Activated CD4-positive, CD25-positive, alpha-beta regulatory T cell treated with anti-CD3 and anti-CD28 coated beads, Interleukin-2, amount 50 U/mL, for 16 hours (primary cell): Measurements from ENCODE around the gene SESN3.
"Not testable (repeated sequence)": the region's sequence is repeated elsewhere in the genome, so short reads cannot be mapped to it uniquely, and the experiment has no call there.

Experiments
- DNase-seq: peaks from one replicate; pipeline ENCODE4 v3.0.0-alpha.2; 2020; ENCODE audit warnings: low read depth, low spot score

The SESN3 gene

DNA sequence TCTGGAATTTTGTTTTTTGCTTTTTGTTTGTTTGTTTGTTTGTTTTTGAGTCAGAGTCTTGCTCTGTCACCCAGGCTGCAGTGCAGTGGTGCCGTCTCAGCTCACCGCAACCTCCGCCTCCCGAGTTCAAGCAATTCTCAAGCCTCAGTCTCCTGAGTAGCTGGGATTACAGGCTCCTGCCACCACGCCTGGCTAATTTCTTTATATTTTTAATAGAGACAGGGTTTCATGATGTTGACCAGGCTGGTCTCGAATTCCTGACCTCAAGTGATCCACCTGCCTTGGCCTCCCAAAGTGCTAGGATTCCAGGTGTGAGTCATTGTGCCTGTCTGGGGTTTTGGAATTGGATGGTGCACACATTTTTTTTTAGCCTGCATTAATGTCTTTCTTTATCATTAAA lies 20.9 kb upstream of the SESN3 start:
- not testable (repeated sequence) for DNase-seq

DNA sequence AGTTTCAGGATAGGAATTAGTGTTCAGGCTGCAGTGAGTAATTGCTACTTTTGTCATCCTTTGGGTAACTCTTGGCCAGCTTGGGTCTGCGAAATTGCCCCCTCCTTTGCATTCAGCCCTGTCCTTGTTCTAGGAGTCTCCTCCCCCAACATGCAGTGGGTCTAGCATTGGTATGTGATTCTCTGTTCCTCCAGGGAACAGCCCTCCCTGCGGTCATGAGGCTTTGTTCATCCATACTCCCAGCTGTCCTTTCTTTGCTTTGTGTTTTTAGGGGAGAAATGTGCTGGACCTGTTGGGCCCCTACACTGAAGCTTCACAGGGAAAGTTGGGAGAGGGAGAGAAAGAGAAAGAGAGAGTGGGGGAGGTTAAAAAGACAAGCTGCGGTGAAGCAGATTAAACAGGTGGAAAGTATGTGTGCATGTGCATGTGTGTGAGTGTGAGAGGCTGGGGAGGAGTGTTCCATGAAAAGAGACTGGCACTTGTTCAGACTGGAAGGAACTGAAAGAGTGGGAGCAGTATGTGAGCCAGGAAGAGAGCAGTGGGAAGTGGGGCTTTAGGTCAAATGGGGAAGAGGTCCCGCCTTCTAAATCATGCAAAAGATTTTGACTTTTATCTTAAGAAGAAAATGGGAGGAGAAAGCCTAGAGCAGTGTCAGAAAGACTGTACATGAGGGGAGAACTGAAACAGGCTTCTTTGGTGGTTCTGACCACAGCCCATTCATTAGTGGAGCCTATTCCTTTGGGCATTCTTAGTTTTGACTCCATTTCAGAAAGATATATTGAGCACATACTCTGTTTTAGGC lies 17.9 kb upstream of the SESN3 start:
- DNase-seq, result no peak

DNA sequence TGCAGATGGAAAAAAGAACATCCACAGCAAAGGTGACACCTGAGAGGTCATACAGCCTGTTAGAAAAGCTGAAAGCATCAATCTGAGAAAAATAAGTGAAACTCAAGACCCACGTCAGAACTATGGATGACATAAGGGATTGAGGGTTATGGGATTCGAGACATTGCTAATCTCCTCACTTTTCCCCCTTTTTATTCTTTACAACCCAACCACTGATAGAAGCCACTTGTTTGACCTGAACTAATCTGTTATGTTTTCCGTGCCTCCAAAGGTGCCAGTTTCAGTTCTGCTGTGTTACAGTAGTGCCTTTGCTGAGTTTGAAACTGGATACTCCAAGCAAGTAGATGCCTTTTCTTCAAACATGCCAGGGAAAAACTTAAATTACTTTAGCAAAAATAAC lies 16.9 kb upstream of the SESN3 start:
- DNase-seq, result no peak

DNA sequence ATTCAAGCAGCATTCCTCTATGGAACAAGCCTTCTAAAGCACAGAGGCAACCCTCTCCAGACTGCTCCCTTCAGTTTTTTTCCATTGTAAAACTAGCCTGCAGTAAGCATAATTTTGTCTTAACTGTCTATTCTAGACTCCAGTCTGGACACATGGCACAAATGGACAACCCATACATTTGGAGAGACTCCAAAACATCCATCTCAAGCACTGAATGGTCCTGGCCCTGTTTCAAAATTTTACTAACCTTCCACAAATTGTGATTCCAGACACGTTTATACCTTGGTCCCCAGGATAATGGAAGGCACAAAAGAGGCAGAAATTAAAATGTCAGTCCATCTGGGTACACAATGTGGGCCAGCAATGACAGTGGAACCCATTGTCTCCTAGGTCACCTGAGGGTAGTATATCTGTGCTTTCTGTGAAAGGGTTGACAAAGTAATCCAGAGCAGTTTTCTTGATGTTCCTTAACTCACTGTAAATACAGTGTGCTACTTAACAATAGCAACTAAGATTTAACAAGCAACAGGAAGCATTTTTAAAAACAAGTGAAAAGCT lies 16.2 kb upstream of the SESN3 start:
- DNase-seq, result no peak

DNA sequence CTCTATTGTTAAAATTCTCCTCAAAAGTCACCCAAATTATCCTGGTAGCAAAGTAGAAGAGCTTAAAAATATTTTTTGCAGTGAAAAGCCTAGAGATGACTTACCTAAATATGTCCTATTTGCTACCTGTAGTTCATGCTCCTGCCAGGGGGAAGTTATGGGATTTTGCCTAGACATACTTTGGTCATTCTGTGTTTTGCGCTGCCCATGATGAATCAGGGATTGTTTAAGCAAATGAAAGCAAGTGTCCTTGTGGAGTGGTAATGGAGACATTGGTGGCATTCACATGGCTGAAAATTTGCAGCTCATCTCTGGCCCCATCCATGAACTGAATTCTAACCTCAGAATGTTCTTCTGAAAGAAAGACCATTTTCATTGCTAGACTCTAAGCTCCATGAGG lies 14.6 kb upstream of the SESN3 start:
- DNase-seq, result no peak

DNA sequence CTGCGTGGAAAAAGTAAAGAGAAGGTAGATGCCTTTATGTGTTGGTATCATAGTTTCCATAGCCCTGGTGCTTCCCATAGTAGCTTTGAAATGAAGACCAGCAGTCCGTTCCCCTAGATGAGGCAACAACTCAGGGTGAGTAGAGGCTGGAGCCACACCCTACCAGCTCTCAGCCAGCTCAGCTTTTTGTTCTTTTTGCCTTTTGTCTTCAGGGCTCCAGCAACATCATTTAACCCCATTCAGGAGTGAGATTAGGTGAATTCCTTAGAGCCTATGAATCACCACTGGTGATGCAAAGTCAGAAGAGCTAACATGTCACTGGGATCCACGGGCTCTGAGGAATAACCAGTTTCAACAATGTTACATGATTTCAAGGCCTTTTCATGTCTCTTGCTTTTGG lies 14.0 kb upstream of the SESN3 start:
- no peak for DNase-seq

DNA sequence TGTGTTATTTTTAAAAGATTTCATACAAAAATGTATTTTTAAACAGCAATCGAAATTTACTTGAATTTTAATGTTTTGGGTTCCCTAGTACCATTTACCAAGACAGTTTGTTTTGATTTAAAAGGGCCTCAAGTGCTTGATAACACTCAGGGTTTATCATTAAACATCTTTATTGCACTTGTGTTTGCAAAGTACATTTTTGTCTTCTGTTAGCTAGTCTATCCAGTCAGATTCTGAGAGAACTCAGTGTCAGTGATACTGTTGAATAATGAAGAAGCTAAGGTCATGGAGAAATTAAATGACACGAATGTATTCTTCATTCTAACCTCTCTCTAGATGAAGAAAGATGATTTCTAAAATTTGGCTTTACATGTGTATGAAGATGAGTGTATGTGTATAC lies 12.7 kb upstream of the SESN3 start:
- DNase-seq, result no peak

DNA sequence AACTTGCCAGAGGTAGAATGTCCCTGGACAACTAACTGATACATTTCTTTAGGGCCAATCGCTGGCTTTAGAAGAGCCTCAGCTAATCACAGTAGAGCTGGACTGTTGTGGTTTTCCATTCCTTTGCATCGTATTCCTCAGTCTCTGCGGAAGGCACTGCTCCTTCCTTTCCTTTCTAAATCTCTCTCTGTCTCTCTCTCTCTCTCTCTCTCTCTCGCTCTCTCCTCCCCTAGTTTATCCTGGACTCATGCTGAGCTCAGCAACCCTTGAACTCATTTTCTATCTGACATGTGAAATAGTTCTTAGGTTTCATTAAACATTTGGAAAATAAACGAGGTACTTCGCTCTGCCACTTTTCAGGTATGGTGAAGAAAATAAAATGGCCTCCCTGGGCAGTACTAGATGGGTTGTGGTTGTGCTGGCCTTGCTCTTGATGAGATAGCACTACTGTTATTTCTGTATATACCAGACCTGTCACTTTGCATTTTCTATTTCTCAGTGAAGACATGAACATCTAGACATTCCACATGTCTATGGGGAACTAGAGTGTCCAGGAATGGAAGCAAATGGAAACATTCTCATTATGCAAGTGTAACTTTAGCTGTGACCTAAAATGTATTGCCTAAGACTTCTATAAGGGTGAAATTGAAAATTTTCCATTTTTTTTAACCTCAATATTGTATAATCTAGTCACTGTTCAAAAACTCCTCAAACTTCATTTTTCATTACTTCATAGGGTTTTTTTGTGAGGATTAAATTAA lies 12.0 kb upstream of the SESN3 start:
- DNase-seq, result no peak

DNA sequence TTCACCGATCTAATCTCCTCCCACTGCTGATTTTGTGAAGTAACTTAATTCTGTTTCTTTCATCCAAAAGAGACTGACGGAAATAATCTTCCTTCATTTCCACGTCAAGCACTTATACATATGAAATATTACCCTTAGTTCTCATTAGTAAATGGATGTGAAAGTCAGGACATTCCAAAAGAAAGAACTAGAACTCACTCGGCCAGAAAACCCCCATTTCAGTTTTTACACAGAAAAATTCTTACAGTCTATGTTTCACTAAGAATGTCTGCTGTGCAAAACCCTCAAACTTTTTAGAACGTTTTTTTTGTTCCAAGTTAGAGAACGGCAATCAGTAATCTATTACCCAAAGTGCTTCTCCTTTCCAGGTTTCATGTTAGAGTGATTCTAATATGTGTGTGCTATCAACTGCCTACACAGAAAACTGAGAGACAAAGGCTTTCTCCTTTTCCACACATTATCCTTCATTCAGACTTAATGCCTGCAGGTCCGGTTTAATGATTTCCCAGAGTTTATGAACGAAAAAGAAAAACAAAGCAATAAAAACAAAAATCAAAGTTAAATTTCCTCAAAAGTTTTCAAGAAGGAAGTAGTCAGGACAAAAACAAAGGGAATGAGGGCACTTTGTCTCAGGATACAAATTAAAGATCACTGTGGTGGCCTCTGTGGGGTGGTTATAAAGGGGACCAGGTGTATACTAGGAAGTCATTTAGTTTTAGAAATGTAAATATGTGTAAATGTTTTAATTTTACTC lies 11.3 kb upstream of the SESN3 start:
- no peak for DNase-seq

DNA sequence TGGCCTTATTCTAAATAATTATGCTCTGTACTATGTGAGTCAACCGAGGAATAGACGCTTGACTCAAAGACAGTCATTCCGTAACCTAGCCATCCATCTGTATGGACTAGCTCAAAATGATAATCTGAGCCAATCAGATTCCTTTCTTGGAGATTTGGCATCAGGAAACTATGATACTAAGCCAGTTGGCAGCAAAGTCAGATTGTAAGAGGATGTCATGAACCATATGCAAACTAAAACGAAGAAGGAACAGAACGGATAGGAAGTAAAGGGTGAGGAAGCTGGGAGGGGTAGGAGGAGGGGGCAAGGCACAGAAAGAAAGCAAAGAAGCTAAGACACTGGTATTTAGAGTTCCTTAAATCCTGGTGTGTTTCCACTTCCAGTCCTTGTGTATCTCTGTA lies 10.7 kb upstream of the SESN3 start:
- DNase-seq, result no peak

DNA sequence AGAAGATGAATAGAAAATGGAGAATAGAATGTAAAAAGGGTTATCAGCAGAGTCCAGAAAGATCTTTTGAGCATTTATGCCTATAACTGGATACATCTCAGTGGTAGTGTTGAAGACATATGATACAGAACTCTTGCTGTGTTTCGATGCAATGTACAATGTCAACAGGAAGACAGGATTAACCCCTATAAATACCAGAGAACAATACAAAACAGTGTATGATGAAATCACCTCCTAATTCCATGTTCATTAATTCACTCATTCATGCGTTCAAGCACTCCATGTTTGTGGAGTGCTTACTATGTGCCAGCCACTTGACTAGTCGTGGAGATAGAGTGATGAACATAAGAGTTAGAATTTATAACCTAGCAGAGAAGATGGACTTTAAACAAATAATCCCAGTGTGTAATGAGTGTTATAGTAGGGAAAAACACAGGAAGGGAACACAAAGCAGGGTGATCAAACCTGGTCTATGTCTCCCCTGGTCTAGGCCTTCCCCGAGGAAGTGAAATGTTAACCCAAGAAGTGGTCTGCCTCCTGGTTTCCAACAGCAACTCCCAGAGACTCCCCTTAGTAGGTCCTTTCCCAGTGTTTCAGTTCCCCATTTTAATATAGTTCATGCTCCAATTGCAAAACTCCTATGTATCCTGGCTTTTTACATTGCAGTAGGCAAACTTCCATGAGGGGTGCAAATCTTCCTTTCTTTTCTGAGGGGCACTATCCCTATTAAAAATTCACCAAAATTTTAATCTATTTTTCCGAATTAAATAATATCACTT lies 9.1 kb upstream of the SESN3 start:
- no peak for DNase-seq

DNA sequence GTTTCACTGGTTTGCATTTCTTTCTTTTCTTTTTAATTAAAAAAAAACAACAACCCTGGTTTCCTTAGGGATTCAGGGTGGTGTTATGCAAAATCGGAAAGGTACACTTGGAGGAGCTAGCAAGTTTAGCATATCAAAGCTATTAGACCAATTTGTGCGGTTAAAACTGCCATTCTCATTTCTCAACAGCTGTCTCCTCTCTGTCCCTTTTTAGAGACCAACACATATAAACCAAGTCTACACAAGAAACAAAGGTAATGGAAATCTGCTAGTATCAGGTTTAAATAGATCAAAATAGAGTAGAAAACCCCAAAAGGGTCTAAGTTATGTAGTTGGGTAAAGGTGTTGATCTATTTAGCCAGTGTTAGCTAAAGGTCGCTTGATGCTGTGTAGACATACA lies 1.7 kb upstream of the SESN3 start:
- DNase-seq, result no peak

DNA sequence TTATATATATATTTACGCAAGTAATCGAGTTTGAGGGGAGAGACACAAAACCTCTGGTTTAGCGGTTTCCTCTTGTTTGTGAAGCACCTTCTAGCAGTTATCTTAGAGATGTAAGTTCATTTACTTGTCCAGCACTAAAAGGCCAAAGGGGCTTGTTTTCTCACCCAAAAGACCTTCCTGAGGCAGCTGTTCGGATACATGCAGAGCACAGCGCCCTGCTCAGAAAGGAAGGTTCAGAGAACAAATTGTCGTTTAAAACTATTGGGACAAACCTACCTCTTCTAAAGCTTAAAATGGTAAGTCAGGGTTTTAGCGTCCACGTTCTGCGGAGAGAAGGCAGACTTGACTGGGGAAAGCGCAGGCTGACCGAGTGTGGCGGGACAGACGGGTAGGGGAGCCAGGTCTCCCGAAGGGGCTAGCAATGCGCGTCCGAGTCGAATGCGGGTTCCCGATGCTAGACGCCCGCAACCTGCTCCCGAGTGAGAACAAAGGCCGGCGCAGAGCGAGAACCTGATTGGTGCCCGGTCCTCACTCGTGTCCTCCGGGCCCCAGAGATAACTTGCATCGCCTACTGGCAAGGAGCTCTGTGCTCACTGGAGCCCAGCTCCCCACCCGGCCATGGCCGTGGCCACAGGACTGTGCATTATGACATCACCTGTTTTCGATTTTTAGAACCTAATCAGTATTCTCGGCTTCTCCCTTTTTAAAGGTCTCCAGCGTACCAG lies 1.0 kb upstream of the SESN3 start:
- no peak for DNase-seq

DNA sequence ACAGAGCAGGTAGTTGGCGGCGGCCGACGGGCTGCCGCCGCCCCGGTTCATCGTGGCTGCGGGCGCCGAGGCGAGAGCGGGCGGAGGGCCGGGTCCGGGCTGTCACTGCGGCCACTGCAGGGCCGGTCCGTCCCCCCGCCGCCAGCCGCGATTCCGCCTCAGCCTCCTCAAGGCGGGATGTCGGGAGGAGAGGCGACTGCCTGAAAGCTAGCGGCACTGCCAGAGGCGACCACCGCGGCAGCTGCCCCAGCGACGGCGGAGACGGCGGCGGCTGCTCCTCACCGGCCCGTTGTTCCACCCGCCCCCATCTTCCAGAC lies 234 bp downstream of the SESN3 start:
- no peak for DNase-seq

DNA sequence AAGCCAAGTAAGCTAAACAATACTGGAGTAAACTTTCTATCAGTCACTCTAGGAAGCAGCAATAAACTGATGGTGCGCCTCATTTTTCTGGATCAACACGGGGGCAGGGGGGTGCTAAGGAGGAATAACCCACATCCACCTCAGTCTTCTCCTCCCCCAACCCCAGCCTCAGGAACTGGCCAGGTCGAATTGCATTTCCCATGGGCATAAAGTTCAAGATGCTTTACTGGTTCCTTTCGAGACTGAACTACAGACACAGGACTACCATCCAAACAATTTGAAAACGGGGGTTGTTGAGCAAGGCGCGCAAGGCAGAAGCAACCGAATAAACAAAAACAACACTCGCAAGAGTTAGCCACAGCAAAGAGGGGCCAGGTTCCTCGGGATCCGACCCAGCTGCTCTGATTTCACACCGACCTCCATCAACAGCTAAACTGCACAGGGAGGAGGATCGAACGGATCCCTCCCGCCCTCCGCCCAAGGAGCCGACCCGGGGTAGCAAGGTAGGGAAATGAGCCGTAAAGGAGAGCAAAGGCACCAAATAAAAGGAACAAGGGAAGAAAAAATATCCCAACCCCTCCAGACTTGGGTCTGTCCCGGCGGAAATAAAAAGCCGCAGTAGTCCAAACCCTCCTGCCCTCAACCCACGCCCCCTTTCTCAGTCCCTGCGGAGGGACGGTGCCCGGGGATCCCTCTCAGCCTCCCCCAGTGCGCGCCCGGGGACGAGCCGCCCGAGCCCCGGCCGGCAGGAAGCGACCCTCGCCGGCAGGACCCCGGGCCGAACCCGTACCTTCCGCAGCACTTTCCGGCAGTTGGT lies 801 bp downstream of the SESN3 start:
- DNase-seq, result no peak

DNA sequence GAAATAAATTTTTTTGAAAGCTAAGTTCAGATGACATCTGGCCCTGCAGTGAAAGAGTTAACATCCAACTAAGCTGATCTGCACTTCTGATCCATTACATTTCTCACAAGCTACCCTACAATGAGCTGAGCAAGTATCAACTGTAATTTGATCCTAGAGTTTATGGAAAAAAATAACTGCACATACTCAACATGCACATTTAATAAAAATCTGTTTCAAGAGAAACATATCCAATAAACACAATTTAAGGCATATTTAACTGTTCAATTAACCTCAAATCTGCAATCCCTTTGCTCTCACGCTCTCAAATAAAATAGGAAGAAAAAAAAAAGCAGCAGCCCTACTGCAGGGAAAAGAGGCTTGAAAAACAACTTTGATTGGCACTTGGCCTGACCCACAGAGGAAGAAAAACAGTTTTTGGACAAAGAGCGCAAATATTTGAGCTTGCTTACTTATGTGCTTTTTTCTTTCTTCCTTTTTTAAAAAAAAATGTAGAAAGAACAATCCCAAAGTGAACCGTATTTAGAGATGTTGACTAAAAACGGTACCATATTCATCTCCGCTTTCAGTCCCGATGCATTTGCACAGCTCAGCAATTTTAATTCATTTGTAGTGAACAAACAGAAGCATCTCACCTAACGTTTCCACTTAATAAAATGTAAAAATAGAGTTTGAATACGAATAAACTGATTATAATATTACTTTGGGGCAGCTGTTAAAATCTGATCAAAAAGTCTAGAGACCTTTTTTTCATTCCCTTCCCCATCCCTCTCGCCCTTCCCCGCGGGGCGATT lies 1.6 kb downstream of the SESN3 start:
- DNase-seq, result no peak

DNA sequence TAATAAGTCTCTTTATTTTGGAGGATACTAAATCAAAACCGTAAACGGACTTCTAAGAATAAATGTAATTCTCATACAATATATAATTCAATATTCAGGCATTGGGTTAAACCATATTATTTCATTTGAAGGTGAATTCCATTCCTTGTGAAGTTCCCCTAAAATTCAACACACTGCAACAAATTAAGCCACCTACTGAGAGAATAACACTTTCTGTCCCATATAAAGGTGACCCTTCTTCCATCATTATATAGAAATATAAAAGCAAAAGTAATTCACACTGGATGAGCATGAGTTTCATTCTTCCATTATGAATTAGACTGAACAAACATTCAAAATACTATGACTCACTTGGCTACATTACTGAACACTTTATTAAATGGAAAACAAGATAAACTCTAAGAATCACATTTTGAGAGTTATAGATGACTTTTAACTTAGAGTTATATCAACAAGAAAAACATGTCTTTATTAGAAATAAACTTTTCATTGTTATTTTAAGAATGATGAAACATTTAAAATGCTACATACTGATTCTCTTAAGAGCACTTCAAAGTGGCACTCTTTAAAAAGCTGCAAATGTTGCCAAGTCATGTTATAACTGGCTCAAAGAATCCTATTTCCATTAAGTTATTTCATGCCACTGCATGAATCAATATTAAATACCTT lies 2.8 kb downstream of the SESN3 start:
- no peak for DNase-seq

DNA sequence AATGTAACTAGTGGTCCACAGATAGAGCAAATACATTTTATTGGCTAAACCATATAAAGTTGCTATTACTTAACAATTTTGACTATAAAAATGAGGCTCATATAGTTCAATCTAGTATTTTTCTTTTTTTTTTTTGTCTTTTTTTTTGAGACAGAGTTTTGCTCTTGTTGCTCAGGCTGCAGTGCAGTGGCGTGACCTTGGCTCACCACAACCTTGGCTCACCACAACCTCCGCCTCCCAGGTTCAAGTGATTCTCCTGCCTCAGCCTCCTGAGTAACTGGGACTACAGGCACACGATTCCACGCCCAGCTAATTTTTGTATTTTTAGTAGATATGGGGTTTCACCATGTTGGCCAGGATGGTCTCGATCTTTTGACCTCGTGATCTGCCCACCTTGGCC lies 3.9 kb downstream of the SESN3 start:
- not testable (repeated sequence) for DNase-seq

DNA sequence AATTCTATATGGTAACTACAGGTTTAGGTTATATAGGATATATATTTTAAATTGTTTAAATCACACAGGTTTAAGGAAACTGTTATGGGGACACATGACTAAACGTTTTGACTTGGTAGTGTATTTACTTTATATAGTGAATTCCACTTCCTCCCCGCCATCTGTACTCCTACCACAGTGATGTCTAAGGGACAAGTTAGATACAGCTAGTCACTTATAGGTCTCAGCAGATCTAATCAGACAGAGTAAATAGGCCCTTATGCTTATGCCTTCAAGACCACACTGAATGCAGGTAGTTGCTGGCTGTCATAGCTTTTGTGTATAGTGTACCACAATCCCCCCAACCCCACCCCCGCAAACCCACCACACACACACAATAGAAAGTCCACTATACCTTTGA lies 8.2 kb downstream of the SESN3 start:
- no peak for DNase-seq
